ENCODE data around the gene STT3A. TPM values are rescaled to one million over a fixed set of nuclear protein-coding genes. Genes with fewer than 3 reads are reported as not detected.

Gene STT3A
- total and polyA plus RNA-seq, 2 of the 13 experiments (the other 11 are each of a cell fraction or from before 2014, with no cell fraction given), result 229 to 319 TPM

GRCh38 chr11:125593114-125593820 is 615 bp downstream of the STT3A start (continued):
- TF ChIP-seq ZNF160 (CRISPR knock-in tag; IDR thresholded peaks at IDR 0.05) (no peak; the same call in 1 of the 2 replicates), CENPBD1 (CRISPR knock-in tag; IDR thresholded peaks at IDR 0.05; ENCODE audit: borderline replicate concordance, low read depth) (no peak), ZNF788 (CRISPR knock-in tag; IDR thresholded peaks at IDR 0.05; ENCODE audit: borderline replicate concordance) (no peak; the same call in 1 of the 2 replicates), ZNF629 (CRISPR knock-in tag; conservative IDR thresholded peaks at IDR 0.05) (no peak), ZSCAN29 (CRISPR knock-in tag; conservative IDR thresholded peaks at IDR 0.05) (no peak), CERS6 (CRISPR knock-in tag; IDR thresholded peaks at IDR 0.05) (no peak), ZNF3 (CRISPR knock-in tag; IDR thresholded peaks at IDR 0.05) (no peak), PHF21A (CRISPR knock-in tag; IDR thresholded peaks at IDR 0.05) (no peak), MXD3 (CRISPR knock-in tag; IDR thresholded peaks at IDR 0.05) (no peak), POLR2A (IDR thresholded peaks at IDR 0.05; ENCODE audit: insufficient read depth in 1 of 2, low read depth in 2 of 2, low read length in 2 of 2) (peak; percentile 31 to 63; a peak in 3 of 4 replicates), REXO4 (CRISPR knock-in tag; IDR thresholded peaks at IDR 0.05; ENCODE audit: borderline replicate concordance) (no peak), PLRG1 (conservative IDR thresholded peaks at IDR 0.05) (no peak), IKZF1 (IDR thresholded peaks at IDR 0.05) (no peak), ZNF354B (CRISPR knock-in tag; IDR thresholded peaks at IDR 0.05) (no peak), NR0B2 (CRISPR knock-in tag; IDR thresholded peaks at IDR 0.05) (0 out of 2 replicates have a peak, but pooled peaks have one; percentile 1), SKIL (CRISPR knock-in tag; IDR thresholded peaks at IDR 0.05; ENCODE audit: borderline replicate concordance) (no peak), IKZF4 (CRISPR knock-in tag; IDR thresholded peaks at IDR 0.05; ENCODE audit: borderline replicate concordance, low read depth, not compliant biosample characterization) (no peak), HCFC1 (IDR thresholded peaks at IDR 0.05; ENCODE audit: low read depth, low read length) (no peak), ZUFSP (CRISPR knock-in tag; IDR thresholded peaks at IDR 0.05; ENCODE audit: borderline replicate concordance) (no peak), ZNF121 (CRISPR knock-in tag; IDR thresholded peaks at IDR 0.05) (no peak), SIX1 (CRISPR knock-in tag; IDR thresholded peaks at IDR 0.05; ENCODE audit: borderline replicate concordance) (no peak), GFI1 (CRISPR knock-in tag; IDR thresholded peaks at IDR 0.05; ENCODE audit: borderline replicate concordance) (no peak), ZNF550 (CRISPR knock-in tag; IDR thresholded peaks at IDR 0.05; ENCODE audit: borderline replicate concordance) (no peak), ZNF850 (CRISPR knock-in tag; conservative IDR thresholded peaks at IDR 0.05) (no peak), ISL2 (CRISPR knock-in tag; IDR thresholded peaks at IDR 0.05) (0 out of 2 replicates have a peak, but pooled peaks have one; percentile 2)
